Right lobe of liver (tissue), 4 donors: Measurements from ENCODE around the gene VCX2.
"Not testable (repeated sequence)": the region's sequence is repeated elsewhere in the genome, so short reads cannot be mapped to it uniquely, and the experiment has no call there.

Source experiments
- CTCF ChIP-seq, 4 donors: fragments of 200-600 bp in 3 of 4; fragments of 450-650 bp in 1 of 4; IDR thresholded peaks; one replicate each; pipeline versions ENCODE4 v1.5.1 to v1.8.0; 2016 to 2022; ENCODE audit warnings: antibody characterized with exemption in 4 of 4, mild to moderate bottlenecking in 2 of 4
- POLR2A ChIP-seq: fragments of 450-650 bp; IDR thresholded peaks from one replicate; pipeline ENCODE4 v1.6.1; 2017; ENCODE audit warnings: antibody characterized with exemption, mild to moderate bottlenecking
- donor health status: DM: no; HTN: no; CAD: no.
- donor health status: DM: no; HTN: no; CAD: no.
- donor health status: DM: no; HTN: yes; CAD: no.

- not testable (repeated sequence) for TF ChIP-seq POLR2A; CTCF (IDR thresholded peaks at IDR 0.05)
Observed at GRCh38 chrX:8171169-8171568, at the start of gene VCX2.
